SK-N-SH (cell line): ENCODE data around the gene GPC5. TPM values are rescaled to one million over a fixed set of nuclear protein-coding genes. Genes with fewer than 3 reads are reported as not detected.
A peak's percentile ranks its signal among the peaks of the same experiment; 100 is the strongest.

Experiments
- CTCF ChIA-PET: fragments of 300-600, 350-600 bp; formaldehyde crosslinking; extraction: SDS; loops from one replicate; lab custom pipeline; 2021; lab: Yijun Ruan, JAX
- POLR2A ChIA-PET: fragments of 350-600 bp; sonication (Branson Sonifier 250); formaldehyde crosslinking; extraction: SDS; loops from one replicate; lab custom pipeline; 2020; ENCODE audit warnings: antibody characterized with exemption, inconsistent platforms; lab: Yijun Ruan, JAX
- DNase-seq: peaks from one replicate; pipeline ENCODE4 v3.0.0; 2012
- H2AFZ ChIP-seq: fragments of 200-600 bp; sonication (generic); 2 replicates; pipeline ENCODE4 v1.8.1; 2016; ENCODE audit warnings: antibody characterized with exemption, mild to moderate bottlenecking, low read depth
- H3F3A ChIP-seq: fragments of 200-600 bp; sonication (generic); replicated peaks from 2 replicates; pipeline ENCODE3; 2016; ENCODE audit warnings: antibody characterized with exemption, mild to moderate bottlenecking; ENCODE audit not compliant: insufficient read depth
- H3K27ac ChIP-seq, 2 experiments: fragments of 200-500 bp in 1 of 2; fragments of 200-600 bp in 1 of 2; sonication (Bioruptor generic) in 1 of 2; sonication (generic), shearing (Covaris generic) in 1 of 2; 2 replicates each; pipeline versions ENCODE4 v1.5.1 to v1.6.1; 2014 to 2016; ENCODE audit warnings: low read depth in 2 of 2, inconsistent platforms in 1 of 2, low read length in 1 of 2, mild to moderate bottlenecking in 1 of 2, mixed read lengths in 1 of 2
- H3K27me3 ChIP-seq: fragments of 200-600 bp; sonication (generic), shearing (Covaris generic); 2 replicates; pipeline ENCODE4 v1.6.1; 2016; ENCODE audit warnings: mixed run types; ENCODE audit not compliant: insufficient read depth
- H3K36me3 ChIP-seq, 2 experiments: fragments of 200-500 bp in 1 of 2; fragments of 200-600 bp in 1 of 2; sonication (Bioruptor generic) in 1 of 2; sonication (generic) in 1 of 2; replicated peaks in 1 of 2; 2 replicates each; pipeline versions ENCODE3 to v1.5.1; 2014 to 2016; ENCODE audit warnings: low read length in 1 of 2, mild to moderate bottlenecking in 1 of 2; ENCODE audit not compliant: insufficient read depth in 2 of 2, control insufficient read depth in 1 of 2
- H3K4me1 ChIP-seq, 2 experiments: fragments of 200-500 bp in 1 of 2; fragments of 200-600 bp in 1 of 2; sonication (Bioruptor generic) in 1 of 2; sonication (generic), shearing (Covaris generic) in 1 of 2; 2 replicates each; pipeline versions ENCODE4 v1.5.1 to v1.6.1; 2014 to 2016; ENCODE audit warnings: low read depth in 1 of 2, low read length in 1 of 2, mixed run types in 1 of 2; ENCODE audit not compliant: insufficient read depth in 2 of 2, control insufficient read depth in 1 of 2
- H3K4me2 ChIP-seq: fragments of 200-600 bp; sonication (generic), shearing (Covaris generic); 2 replicates; pipeline ENCODE4 v1.6.1; 2017; ENCODE audit warnings: mixed run types
- H3K4me3 ChIP-seq, 2 experiments: fragments of 200-500 bp in 1 of 2; fragments of 200-600 bp in 1 of 2; sonication (Bioruptor generic) in 1 of 2; sonication (generic), shearing (Covaris generic) in 1 of 2; 2 replicates each; pipeline versions ENCODE4 v1.5.1 to v1.8.1; 2014 to 2016; ENCODE audit warnings: low read depth in 2 of 2, inconsistent platforms in 1 of 2, low read length in 1 of 2, mild to moderate bottlenecking in 1 of 2, mixed read lengths in 1 of 2, moderate library complexity in 1 of 2
- H3K79me2 ChIP-seq: fragments of 200-600 bp; sonication (generic); 2 replicates; pipeline ENCODE4 v1.8.1; 2017; ENCODE audit warnings: mild to moderate bottlenecking; ENCODE audit not compliant: insufficient read depth
- H3K9ac ChIP-seq: fragments of 200-600 bp; sonication (generic); 2 replicates; pipeline ENCODE4 v1.6.1; 2017; ENCODE audit warnings: mixed run types
- H3K9me2 ChIP-seq: fragments of 200-600 bp; sonication (generic); 2 replicates; pipeline ENCODE4 v1.6.1; 2017; ENCODE audit warnings: mixed run types
- H3K9me3 ChIP-seq: fragments of 200-600 bp; sonication (generic); 2 replicates; pipeline ENCODE4 v1.6.1; 2017; ENCODE audit warnings: mixed run types, mild to moderate bottlenecking, moderate library complexity
- H4K20me1 ChIP-seq: fragments of 200-600 bp; sonication (generic); 2 replicates; pipeline ENCODE4 v1.6.1; 2017; ENCODE audit warnings: mild to moderate bottlenecking, mixed run types; ENCODE audit not compliant: insufficient read depth
- CHD2 ChIP-seq: fragments of 150-350 bp; IDR thresholded peaks from 2 replicates; pipeline ENCODE4 v1.6.1; 2018; ENCODE audit warnings: low read length; ENCODE audit not compliant: partially characterized antibody
- CTCF ChIP-seq: fragments of 200-600 bp; sonication (generic); IDR thresholded peaks from 2 replicates; pipeline ENCODE4 v1.6.1; 2017; ENCODE audit warnings: antibody characterized with exemption, mild to moderate bottlenecking, moderate library complexity
- EZH2phosphoT487 ChIP-seq: fragments of 200-600 bp; sonication (generic); IDR thresholded peaks from 2 replicates; pipeline ENCODE4 v1.6.1; 2017; ENCODE audit warnings: low read depth, mixed run types, mild to moderate bottlenecking, antibody characterized with exemption, moderate library complexity, borderline replicate concordance
- FOSL2 ChIP-seq: IDR thresholded peaks from 2 replicates; pipeline ENCODE4 v1.4.0; 2012; ENCODE audit warnings: low read depth, mild to moderate bottlenecking, moderate library complexity, borderline replicate concordance
- IRF3 ChIP-seq: fragments of 150-350 bp; IDR thresholded peaks from 2 replicates; pipeline ENCODE4 v1.6.1; 2016; ENCODE audit warnings: mild to moderate bottlenecking, low read depth, low read length
- JUND ChIP-seq: IDR thresholded peaks from 2 replicates; pipeline ENCODE4 v1.4.0; 2012
- MEF2A ChIP-seq: IDR thresholded peaks from 2 replicates; pipeline ENCODE4 v1.4.0; 2012; ENCODE audit warnings: low read depth, borderline replicate concordance
- PBX3 ChIP-seq: IDR thresholded peaks from 2 replicates; pipeline ENCODE4; 2012
- POLR2AphosphoS5 ChIP-seq: IDR thresholded peaks from 2 replicates; pipeline ENCODE4 v1.6.1; 2012; ENCODE audit warnings: low read depth, low read length
- RAD21 ChIP-seq: IDR thresholded peaks from 2 replicates; pipeline ENCODE4 v1.6.1; 2012; ENCODE audit warnings: mild to moderate bottlenecking, low read length
- RFX5 ChIP-seq: IDR thresholded peaks from 2 replicates; pipeline ENCODE4 v1.6.1; 2012; ENCODE audit warnings: mild to moderate bottlenecking, improper control_type of control experiment, low read length
- SIN3A ChIP-seq: IDR thresholded peaks from 2 replicates; pipeline ENCODE4 v1.6.1; 2012; ENCODE audit warnings: low read depth, mild to moderate bottlenecking, low read length, moderate library complexity, borderline replicate concordance
- TAF1 ChIP-seq: IDR thresholded peaks from 2 replicates; pipeline ENCODE4 v1.6.1; 2012; ENCODE audit warnings: low read depth, mild to moderate bottlenecking, low read length, moderate library complexity, borderline replicate concordance
- TCF12 ChIP-seq: IDR thresholded peaks from 2 replicates; pipeline ENCODE4 v1.4.0; 2012
- TEAD4 ChIP-seq: IDR thresholded peaks from 2 replicates; pipeline ENCODE4 v1.4.0; 2012; ENCODE audit warnings: mild to moderate bottlenecking, borderline replicate concordance; ENCODE audit not compliant: insufficient read depth
- USF1 ChIP-seq: IDR thresholded peaks from 2 replicates; pipeline ENCODE4 v1.4.0; 2012; ENCODE audit warnings: low read depth, borderline replicate concordance
- USF2 ChIP-seq: fragments of 150-350 bp; IDR thresholded peaks from 2 replicates; pipeline ENCODE4 v1.6.1; 2017; ENCODE audit warnings: antibody characterized with exemption, low read length, low read depth, borderline replicate concordance
- YY1 ChIP-seq: IDR thresholded peaks from 2 replicates; pipeline ENCODE4 v1.4.0; 2012; ENCODE audit warnings: low read depth, mild to moderate bottlenecking
- WGBS: methylation state at CpG from one replicate; pipeline ENCODE4 v1.1.6; 2017; ENCODE audit warnings: low lambda C conversion rate; 5-methylcytosine and 5-hydroxymethylcytosine counted together
- polyA plus RNA-seq, 3 experiments: library from polyadenylated mRNA; depleted of rRNA; stranded (reverse); fragments of >200 nt; gene quantifications; 2 replicates each; pipeline ENCODE4 v1.2.3, GENCODE V29; 2012

The GPC5 gene
- polyA plus RNA-seq, 1 of the 3 experiments (the other 2 are of a cell fraction) = 0.03 TPM

- Histone ChIP-seq H3K9me3 (no peaks in the 10 kb centered on the region), H3K4me3 (no peak overlapping the region; a peak in 1 of 4 replicates), H3K27ac (no peak overlapping the region), H3K79me2 (no peaks in the 10 kb centered on the region), H3K9me2 (no peaks in the 10 kb centered on the region), H3K4me1 (no peaks in the 10 kb centered on the region), H3K36me3 (no peaks in the 10 kb centered on the region), H2AFZ (no peak overlapping the region), H3F3A (no peaks in the 10 kb centered on the region), H4K20me1 (no peaks in the 10 kb centered on the region), H3K4me2 (no peak overlapping the region), H3K9ac (no peak overlapping the region), H3K27me3 (no peaks in the 10 kb centered on the region)
- ChIA-PET POLR2A (no interaction called here), CTCF (interaction anchor here (0.7 to 1.8 kb wide), 9 partner anchors 9 to 188 kb away, joined by 3 to 9 read pairs (median 3); no protein-coding TSS in a partner anchor)
- TF ChIP-seq POLR2AphosphoS5 (no peak), JUND (no peak), TAF1 (no peak), USF2 (no peak), RAD21 (peak; percentile 18; the same call in 1 of the 2 replicates), SIN3A (no peak), RFX5 (no peak), PBX3 (no peak), CTCF (peak; percentile 50), FOSL2 (no peak), TCF12 (no peak), USF1 (no peak)
- no peak for DNase-seq
- WGBS = 56% methylated on average over 2 of the region's 2 CpGs
These were observed 178.2 kb downstream of the GPC5 start for GRCh38 chr13:91576590-91576989.

- WGBS = 59% methylated on average over 7 of the region's 7 CpGs
- Histone ChIP-seq H4K20me1 (no peaks in the 10 kb centered on the region), H3K4me2 (no peak overlapping the region), H3K27me3 (no peaks in the 10 kb centered on the region), H3K9me2 (no peaks in the 10 kb centered on the region), H3K4me1 (no peaks in the 10 kb centered on the region), H3F3A (no peaks in the 10 kb centered on the region), H3K79me2 (no peaks in the 10 kb centered on the region), H3K9ac (no peak overlapping the region), H3K9me3 (no peaks in the 10 kb centered on the region), H2AFZ (no peak overlapping the region), H3K27ac (no peak overlapping the region), H3K36me3 (no peaks in the 10 kb centered on the region), H3K4me3 (no peak overlapping the region)
- ChIA-PET CTCF (no interaction called here), POLR2A (no interaction called here)
- TF ChIP-seq CHD2 (no peak), IRF3 (no peak), JUND (no peak), TEAD4 (no peak), YY1 (no peak), FOSL2 (no peak), PBX3 (no peak), USF2 (no peak), RAD21 (no peak), EZH2phosphoT487 (no peak), MEF2A (no peak)
- DNase-seq = no peak
These were observed 180.9 kb downstream of the GPC5 start for GRCh38 chr13:91579320-91579719.
